K562 (cell line): ENCODE data around the gene SF3B4. TPM values are rescaled to one million over a fixed set of nuclear protein-coding genes. Genes with fewer than 3 reads are reported as not detected.

Experiments
- ARID1B ChIP-seq: fragments of 450-650 bp; IDR thresholded peaks from 2 replicates; pipeline ENCODE4 v1.6.1; 2016; ENCODE audit warnings: antibody characterized with exemption, mild to moderate bottlenecking, inconsistent platforms
- FIP1L1 ChIP-seq: fragments of 200-400 bp; formaldehyde crosslinking; IDR thresholded peaks from 2 replicates; pipeline ENCODE4 v1.6.1; 2018; ENCODE audit warnings: mild to moderate bottlenecking, low read depth, low read length; ENCODE audit not compliant: poor library complexity, severe bottlenecking
- ILF3 ChIP-seq: fragments of 450-650 bp; IDR thresholded peaks from 2 replicates; pipeline ENCODE4 v1.6.1; 2018; ENCODE audit warnings: antibody characterized with exemption, mild to moderate bottlenecking, moderate library complexity, borderline replicate concordance
- LCOR ChIP-seq: sonication (generic); formaldehyde crosslinking; IDR thresholded peaks from 2 replicates; pipeline ENCODE4 v1.8.0; 2022; ENCODE audit warnings: mild to moderate bottlenecking, missing genetic modification reagents
- NCOA4 ChIP-seq: fragments of 450-650 bp; IDR thresholded peaks from 2 replicates; pipeline ENCODE4 v1.6.1; 2018; ENCODE audit warnings: mild to moderate bottlenecking; ENCODE audit not compliant: partially characterized antibody
- NFE2L1 ChIP-seq: fragments of 450-650 bp; IDR thresholded peaks from 2 replicates; pipeline ENCODE4 v1.6.1; 2016; ENCODE audit warnings: missing genetic modification characterization, low read depth, mild to moderate bottlenecking, missing compliant biosample characterization, moderate library complexity, borderline replicate concordance
- SNIP1 ChIP-seq: fragments of 450-650 bp; IDR thresholded peaks from 2 replicates; pipeline ENCODE4 v1.7.1; 2017; ENCODE audit warnings: low read depth, mild to moderate bottlenecking
- SRF ChIP-seq, 2 experiments: fragments of 250-450, 450-650 bp in 1 of 2; sonication (Bioruptor Pico) in 1 of 2; sonication (generic) in 1 of 2; formaldehyde crosslinking; IDR thresholded peaks; 2 replicates each; pipeline versions ENCODE4 v1.5.0 to v1.5.1; 2020 to 2022; ENCODE audit warnings: mild to moderate bottlenecking in 1 of 2, missing genetic modification reagents in 1 of 2
- ZNF583 ChIP-seq: fragments of 250-450 bp; sonication (Bioruptor Pico); IDR thresholded peaks from 2 replicates; pipeline ENCODE4 v1.4.0; 2020
- polyA plus RNA-seq, 8 experiments: library from polyadenylated mRNA; depleted of rRNA in 4 of 8; stranded (reverse) in 5 of 8; unstranded in 3 of 8; fragments of >200 nt; fragmentation: Nextera tagmentation in 2 of 8; fragmentation: Illumina TruSeq in 1 of 8; extraction: Ambion mirVana in 2 of 8; extraction: Trizol in 1 of 8; gene quantifications; 2 replicates each; pipeline versions ENCODE4 v1.2.1 to v1.2.3, GENCODE V29; 2011 to 2014; ENCODE audit warnings: inconsistent platforms in 1 of 8, missing spikeins in 1 of 8
- total RNA-seq, 7 experiments: library from RNA; depleted of rRNA in 6 of 7; stranded (reverse); fragments of >200 nt in 6 of 7; fragmentation: Illumina TruSeq in 2 of 7; extraction: Trizol in 2 of 7; gene quantifications; 2 replicates each; pipeline versions ENCODE4 v1.2.1 to v1.2.3, GENCODE V29; 2011 to 2021; ENCODE audit warnings: low replicate concordance in 1 of 7
- TF ChIP-seq, protein P1 (sequence below): fragments of 450-650 bp; formaldehyde crosslinking; IDR thresholded peaks from 2 replicates; pipeline ENCODE4 v1.4.0; 2022; ENCODE audit warnings: missing genetic modification characterization
- TF ChIP-seq, protein P2 (sequence below): sonication (generic); formaldehyde crosslinking; IDR thresholded peaks from 2 replicates; pipeline ENCODE4 v1.8.1; 2022; ENCODE audit warnings: missing genetic modification reagents
- TF ChIP-seq, protein P3 (sequence below): fragments of 450-650 bp; IDR thresholded peaks from 2 replicates; pipeline ENCODE4 v1.6.1; 2016; ENCODE audit warnings: mild to moderate bottlenecking, moderate library complexity

SF3B4 gene
- total and polyA plus RNA-seq, 9 of the 15 experiments (the other 6 are each of a cell fraction or from before 2014, with no cell fraction given) = 3.0 to 88.0 (median 26.1) TPM

DNA sequence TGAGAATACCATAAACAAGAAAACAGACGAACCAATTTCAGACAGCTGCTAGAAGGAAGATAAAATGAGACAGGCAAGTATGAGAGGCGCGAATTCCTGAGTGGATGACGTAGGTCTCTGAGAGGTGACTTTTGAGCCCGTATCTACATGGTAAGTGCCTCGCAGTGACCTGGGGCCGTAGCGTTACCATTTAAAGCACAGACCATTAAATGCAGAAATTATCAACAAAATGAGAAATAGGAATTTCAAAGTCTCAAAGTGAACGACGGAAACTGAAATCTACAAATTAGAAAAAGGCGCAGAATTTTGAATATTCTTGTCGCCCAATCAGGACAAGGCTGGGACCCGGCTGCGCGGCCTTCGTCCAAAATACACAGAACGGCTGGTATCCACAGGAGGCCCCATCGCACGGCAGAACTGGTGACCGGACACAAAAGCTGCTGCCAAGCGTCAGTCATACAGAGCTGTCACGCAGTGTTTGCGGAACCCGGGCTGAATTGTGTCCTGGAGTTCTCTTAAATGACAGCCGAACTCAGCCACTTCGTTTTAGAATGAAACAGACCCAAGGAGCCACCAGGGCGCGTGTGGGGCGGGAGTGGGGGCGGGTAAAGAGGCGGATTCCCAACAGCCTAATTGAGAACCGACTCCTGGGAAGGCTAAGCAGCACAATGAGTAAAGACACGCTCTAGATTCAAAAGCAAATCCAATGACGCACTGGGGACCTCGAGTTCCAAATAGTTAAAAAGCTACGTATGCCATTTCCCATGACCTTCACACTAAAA lies 42.1 kb downstream of the SF3B4 start (continued):
- TF ChIP-seq, protein P1, sequence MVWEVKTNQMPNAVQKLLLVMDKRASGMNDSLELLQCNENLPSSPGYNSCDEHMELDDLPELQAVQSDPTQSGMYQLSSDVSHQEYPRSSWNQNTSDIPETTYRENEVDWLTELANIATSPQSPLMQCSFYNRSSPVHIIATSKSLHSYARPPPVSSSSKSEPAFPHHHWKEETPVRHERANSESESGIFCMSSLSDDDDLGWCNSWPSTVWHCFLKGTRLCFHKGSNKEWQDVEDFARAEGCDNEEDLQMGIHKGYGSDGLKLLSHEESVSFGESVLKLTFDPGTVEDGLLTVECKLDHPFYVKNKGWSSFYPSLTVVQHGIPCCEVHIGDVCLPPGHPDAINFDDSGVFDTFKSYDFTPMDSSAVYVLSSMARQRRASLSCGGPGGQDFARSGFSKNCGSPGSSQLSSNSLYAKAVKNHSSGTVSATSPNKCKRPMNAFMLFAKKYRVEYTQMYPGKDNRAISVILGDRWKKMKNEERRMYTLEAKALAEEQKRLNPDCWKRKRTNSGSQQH (CRISPR knock-in tag) = 0 out of 2 replicates have a peak, but pooled peaks have one; percentile 57
- TF ChIP-seq, protein P2, sequence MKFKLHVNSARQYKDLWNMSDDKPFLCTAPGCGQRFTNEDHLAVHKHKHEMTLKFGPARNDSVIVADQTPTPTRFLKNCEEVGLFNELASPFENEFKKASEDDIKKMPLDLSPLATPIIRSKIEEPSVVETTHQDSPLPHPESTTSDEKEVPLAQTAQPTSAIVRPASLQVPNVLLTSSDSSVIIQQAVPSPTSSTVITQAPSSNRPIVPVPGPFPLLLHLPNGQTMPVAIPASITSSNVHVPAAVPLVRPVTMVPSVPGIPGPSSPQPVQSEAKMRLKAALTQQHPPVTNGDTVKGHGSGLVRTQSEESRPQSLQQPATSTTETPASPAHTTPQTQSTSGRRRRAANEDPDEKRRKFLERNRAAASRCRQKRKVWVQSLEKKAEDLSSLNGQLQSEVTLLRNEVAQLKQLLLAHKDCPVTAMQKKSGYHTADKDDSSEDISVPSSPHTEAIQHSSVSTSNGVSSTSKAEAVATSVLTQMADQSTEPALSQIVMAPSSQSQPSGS (CRISPR knock-in tag) = no peak
- TF ChIP-seq, protein P3, sequence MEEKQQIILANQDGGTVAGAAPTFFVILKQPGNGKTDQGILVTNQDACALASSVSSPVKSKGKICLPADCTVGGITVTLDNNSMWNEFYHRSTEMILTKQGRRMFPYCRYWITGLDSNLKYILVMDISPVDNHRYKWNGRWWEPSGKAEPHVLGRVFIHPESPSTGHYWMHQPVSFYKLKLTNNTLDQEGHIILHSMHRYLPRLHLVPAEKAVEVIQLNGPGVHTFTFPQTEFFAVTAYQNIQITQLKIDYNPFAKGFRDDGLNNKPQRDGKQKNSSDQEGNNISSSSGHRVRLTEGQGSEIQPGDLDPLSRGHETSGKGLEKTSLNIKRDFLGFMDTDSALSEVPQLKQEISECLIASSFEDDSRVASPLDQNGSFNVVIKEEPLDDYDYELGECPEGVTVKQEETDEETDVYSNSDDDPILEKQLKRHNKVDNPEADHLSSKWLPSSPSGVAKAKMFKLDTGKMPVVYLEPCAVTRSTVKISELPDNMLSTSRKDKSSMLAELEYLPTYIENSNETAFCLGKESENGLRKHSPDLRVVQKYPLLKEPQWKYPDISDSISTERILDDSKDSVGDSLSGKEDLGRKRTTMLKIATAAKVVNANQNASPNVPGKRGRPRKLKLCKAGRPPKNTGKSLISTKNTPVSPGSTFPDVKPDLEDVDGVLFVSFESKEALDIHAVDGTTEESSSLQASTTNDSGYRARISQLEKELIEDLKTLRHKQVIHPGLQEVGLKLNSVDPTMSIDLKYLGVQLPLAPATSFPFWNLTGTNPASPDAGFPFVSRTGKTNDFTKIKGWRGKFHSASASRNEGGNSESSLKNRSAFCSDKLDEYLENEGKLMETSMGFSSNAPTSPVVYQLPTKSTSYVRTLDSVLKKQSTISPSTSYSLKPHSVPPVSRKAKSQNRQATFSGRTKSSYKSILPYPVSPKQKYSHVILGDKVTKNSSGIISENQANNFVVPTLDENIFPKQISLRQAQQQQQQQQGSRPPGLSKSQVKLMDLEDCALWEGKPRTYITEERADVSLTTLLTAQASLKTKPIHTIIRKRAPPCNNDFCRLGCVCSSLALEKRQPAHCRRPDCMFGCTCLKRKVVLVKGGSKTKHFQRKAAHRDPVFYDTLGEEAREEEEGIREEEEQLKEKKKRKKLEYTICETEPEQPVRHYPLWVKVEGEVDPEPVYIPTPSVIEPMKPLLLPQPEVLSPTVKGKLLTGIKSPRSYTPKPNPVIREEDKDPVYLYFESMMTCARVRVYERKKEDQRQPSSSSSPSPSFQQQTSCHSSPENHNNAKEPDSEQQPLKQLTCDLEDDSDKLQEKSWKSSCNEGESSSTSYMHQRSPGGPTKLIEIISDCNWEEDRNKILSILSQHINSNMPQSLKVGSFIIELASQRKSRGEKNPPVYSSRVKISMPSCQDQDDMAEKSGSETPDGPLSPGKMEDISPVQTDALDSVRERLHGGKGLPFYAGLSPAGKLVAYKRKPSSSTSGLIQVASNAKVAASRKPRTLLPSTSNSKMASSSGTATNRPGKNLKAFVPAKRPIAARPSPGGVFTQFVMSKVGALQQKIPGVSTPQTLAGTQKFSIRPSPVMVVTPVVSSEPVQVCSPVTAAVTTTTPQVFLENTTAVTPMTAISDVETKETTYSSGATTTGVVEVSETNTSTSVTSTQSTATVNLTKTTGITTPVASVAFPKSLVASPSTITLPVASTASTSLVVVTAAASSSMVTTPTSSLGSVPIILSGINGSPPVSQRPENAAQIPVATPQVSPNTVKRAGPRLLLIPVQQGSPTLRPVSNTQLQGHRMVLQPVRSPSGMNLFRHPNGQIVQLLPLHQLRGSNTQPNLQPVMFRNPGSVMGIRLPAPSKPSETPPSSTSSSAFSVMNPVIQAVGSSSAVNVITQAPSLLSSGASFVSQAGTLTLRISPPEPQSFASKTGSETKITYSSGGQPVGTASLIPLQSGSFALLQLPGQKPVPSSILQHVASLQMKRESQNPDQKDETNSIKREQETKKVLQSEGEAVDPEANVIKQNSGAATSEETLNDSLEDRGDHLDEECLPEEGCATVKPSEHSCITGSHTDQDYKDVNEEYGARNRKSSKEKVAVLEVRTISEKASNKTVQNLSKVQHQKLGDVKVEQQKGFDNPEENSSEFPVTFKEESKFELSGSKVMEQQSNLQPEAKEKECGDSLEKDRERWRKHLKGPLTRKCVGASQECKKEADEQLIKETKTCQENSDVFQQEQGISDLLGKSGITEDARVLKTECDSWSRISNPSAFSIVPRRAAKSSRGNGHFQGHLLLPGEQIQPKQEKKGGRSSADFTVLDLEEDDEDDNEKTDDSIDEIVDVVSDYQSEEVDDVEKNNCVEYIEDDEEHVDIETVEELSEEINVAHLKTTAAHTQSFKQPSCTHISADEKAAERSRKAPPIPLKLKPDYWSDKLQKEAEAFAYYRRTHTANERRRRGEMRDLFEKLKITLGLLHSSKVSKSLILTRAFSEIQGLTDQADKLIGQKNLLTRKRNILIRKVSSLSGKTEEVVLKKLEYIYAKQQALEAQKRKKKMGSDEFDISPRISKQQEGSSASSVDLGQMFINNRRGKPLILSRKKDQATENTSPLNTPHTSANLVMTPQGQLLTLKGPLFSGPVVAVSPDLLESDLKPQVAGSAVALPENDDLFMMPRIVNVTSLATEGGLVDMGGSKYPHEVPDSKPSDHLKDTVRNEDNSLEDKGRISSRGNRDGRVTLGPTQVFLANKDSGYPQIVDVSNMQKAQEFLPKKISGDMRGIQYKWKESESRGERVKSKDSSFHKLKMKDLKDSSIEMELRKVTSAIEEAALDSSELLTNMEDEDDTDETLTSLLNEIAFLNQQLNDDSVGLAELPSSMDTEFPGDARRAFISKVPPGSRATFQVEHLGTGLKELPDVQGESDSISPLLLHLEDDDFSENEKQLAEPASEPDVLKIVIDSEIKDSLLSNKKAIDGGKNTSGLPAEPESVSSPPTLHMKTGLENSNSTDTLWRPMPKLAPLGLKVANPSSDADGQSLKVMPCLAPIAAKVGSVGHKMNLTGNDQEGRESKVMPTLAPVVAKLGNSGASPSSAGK = no peak
- TF ChIP-seq FIP1L1 (peak; percentile 71), NCOA4 (no peak), ARID1B (peak; percentile 69; the same call in 1 of the 2 replicates), SRF (CRISPR knock-in tag; IDR thresholded peaks at IDR 0.05) (peak in 1 of 2 experiments; percentile 74; a peak in 1 of 4 replicates), NFE2L1 (tag) (no peak), SNIP1 (no peak), ZNF583 (no peak), ILF3 (no peak), LCOR (CRISPR knock-in tag) (peak; percentile 87)
